Measurements from ENCODE around the gene RELCH.

The RELCH gene

DNA sequence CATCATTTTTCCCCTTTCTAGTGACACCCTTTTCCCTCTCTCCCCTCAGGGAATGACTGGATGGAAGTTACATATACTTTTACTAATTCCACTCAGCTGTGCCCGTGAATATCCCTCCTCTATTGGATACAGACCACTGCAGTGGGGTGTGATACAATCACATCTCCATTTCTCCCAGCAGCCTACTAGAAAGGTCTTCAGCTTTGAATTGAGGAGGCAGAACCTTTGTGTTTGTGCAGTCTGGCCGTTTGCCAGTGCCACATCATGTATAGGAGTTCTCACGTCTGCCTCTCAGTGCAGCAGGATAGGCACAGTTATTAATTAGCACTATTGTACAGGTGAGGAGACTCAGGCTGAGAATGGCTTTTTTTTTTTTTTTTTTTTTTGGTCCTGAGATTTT, 154.4 kb downstream of the RELCH start:
- DNase-seq, result no peak

DNA sequence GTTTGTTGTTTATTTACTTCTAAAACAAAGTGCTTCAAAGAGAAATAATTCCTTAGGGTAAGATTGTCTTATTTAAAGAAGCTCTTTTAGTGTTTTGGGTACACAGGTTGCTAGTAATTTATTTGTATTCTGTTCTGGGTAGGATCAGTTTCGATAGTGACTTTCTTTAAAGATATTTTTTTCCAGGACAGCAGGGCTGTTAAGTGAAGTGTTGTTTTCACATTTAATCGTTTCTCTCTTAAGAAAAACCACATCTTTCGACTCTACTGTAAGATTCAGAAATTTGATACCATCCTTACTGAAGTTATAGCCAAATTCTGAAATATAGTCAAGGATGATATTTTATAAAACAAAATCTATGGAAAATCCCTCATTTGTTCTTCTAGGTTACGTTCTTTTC, 155.8 kb downstream of the RELCH start:
- DNase-seq, result no peak

DNA sequence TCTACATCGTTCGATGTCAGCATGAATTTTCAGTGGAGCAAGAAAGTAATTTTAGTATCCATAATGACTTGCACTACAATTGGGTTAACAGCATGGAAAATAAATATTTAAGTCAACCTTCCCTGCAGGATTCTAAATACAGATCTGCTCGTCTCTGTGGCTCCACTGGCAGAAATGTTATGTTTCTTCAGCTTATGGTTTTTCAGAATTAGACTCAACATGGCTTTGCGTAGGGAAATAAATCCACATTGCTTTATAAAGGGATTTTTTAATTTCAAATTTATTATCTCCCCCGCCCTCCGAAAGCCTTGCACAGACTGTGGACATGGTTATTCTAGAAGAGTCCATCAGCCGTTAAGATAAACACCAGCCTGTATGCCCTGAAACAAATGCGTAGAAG, 156.3 kb downstream of the RELCH start:
- no peak for DNase-seq

DNA sequence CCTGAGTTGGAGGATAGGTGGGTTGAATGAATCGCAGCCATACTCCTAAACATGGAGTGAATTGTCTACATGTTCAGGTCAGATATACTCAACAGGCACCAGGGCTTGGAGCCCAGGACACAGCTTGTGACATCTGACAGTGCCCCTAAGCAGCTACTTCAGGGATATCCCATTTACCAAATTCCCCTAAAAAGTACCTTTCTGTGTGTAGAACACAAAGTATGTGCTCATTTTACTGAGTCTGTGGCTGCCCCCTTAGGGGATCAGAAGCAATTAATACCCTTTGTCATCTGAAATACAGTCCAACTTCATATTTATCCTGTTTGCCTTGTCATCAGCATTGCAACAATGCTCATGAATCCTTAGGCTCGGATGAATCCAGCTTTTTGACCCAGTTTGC, 158.9 kb downstream of the RELCH start:
- DNase-seq, result no peak

DNA sequence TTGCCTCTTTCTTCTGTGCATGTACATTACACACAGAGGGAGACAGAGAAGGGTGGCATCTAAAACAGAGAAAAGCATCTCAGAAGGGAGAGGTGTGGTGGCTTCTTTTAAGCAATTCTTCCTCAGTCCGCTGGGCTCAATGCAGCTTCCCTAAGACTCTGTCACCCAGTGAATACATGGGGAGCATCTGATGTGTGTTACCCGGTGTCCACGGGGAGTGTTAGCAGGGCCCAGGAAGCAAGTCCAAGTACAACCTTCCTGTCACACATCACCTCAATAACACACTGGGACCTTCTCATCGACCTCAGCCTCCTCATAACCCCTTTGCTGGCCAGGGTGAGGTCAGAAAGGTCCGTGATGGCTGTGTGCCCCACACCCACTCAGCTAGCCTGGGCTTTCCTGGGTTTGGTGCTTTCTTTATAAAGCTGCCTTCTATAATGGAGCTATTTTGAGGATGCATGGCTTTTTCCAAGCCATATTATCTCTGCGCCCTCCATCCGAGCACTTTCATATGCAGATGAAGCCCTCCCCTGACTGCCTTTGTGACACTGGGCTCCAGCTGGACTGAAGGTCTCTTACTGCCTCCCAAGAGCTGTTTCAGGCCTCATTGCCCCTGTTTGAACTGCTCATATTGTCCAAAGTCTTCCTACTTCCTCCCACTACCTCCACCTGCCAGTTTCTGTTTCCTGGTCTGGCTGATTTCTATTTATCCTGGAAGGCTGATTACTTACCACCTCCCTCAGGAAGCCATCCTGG, 159.5 kb downstream of the RELCH start:
- no peak for DNase-seq

DNA sequence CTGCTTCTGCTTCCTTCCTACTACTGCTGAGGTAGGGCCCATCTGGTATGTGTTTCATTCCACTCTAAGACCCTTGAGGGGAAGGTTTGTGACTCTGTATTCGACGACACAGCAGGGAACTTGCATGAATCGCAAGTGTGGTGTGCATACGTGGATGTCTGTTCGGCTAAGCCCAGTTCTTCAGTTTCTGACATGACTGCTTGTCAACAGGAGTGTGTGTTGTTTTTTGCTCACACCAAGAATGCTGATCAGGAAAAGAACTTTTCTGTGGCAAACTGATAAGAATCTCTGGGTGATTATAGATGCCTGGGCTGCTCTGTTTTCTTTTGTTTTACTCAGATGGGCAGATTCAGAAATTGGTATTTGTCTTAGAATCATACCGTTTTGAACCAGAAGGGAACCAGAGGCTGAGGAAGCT, 160.0 kb downstream of the RELCH start:
- no peak for DNase-seq

DNA sequence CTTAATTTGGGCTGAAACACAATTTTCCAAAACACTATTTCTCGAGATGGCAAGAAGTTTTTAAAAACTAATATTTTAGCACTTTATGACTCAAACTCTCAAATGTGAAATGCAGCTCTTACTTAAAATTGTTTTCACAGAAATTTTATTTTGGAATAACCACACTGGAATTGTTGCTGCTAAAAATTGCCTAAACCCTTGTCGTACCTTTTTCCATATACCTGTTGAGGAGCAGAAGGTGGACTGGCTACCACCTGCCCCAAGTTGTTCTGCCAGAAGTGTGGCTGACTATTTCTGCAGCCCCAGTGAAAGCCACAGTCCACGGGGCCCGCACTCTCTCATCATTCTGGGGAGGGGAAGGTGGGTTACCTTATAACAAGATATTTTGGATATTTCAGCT, 161.4 kb downstream of the RELCH start:
- DNase-seq, result no peak

DNA sequence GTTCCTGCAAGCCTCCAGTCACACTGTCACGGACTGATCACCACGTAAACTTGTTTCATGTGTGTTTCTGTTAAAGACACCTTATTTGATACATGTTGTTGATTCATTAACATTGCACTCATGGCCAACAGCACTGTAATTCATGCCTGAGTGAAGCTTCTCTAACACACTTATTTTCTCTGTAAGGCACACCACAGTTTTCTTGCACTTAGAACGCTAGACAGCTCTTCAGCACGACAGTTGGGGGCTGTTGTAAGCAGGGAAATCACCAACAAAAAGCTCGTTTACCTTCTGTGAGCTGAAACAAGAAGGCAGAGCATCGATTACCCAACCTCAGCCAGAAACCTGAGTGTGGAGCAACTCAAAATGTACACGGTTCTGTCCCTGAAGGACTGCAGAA, 166.1 kb downstream of the RELCH start:
- no peak for DNase-seq

DNA sequence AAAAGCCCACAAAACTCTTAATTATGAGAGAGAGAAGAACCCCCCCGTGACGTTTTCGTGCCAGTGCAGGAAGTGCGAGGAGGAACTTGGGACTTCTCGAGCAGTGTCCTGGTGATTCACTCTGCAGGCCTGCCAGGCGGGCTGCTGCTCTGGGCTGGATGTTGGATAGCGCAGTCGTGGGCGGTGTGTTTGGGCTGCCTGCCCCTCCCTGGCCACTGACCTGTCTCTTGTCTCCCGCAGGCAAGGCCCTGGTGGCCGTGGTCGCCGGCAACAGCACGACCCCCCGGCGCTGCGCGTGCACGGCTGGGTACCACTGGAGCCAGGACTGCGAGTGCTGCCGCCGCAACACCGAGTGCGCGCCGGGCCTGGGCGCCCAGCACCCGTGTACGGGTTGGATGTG, 167.1 kb downstream of the RELCH start:
- no peak for DNase-seq

DNA sequence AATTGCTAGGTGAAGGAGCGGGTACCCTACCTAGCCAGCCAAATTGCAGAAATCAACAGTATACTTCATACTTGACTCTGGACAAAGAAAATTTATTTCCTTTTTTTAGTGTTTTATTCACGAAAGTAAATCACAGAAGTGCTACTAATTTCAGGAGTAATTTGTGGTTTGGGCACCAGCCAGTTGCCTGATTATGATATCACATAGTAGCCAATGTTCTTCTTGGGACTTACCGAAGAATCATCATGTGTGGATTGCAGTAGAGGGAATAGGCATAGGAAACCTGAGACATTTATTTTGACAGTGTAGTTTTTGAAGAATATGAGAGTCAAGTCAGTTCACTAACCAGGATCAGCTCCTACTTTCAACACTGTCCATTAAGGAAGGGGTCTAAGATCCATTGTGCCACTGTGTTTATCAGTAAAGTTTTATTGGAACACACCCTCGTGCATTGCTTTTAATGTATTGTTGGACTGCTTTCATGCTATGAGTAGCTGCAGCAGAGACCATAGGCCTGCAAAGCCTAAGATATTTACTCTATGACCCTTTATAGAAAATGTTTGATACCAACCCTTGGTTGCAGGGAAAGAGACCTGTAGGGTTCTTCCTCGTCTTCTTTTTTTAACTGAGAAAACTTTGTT, 170.1 kb downstream of the RELCH start:
- DNase-seq, result no peak
